ENCODE results near the gene OVAAL. TPM values are rescaled to one million over a fixed set of nuclear protein-coding genes. Genes with fewer than 3 reads are reported as not detected.

The OVAAL gene
- total RNA-seq, 1 donor from 2014 or later = not detected

- TF ChIP-seq CTCF (conservative IDR thresholded peaks at IDR 0.05; ENCODE audit: low read depth, low read length) = no peak
- no peak for DNase-seq (ENCODE audit: low read depth)
- no peak overlapping the region for H3K4me3 ChIP-seq (ENCODE audit: low read depth, low read length)
These were observed 53.9 kb downstream of the OVAAL start for GRCh38 chr1:180612632-180613031.

GRCh38 chr1:180614730-180615129 lies 56.0 kb downstream of the OVAAL start:
- DNase-seq (ENCODE audit: low read depth) = no peak
- no peak for TF ChIP-seq CTCF (conservative IDR thresholded peaks at IDR 0.05; ENCODE audit: low read depth, low read length)
- H3K4me3 ChIP-seq (ENCODE audit: low read depth, low read length) = no peak overlapping the region

- no peak for DNase-seq (ENCODE audit: low read depth)
- H3K4me3 ChIP-seq (ENCODE audit: low read depth, low read length) = no peak overlapping the region
These were observed 56.9 kb downstream of the OVAAL start for GRCh38 chr1:180615493-180616290.

More at GRCh38 chr1:180615493-180616290, 56.9 kb downstream of the OVAAL start:
- no peak for TF ChIP-seq CTCF (conservative IDR thresholded peaks at IDR 0.05; ENCODE audit: low read depth, low read length)

Other genes starting within 250 kb of the OVAAL start
- 64.5 and 66.1 TPM in 2 replicates for gene ACBD6, start 56.4 kb upstream of the OVAAL start, total RNA-seq
- gene XPR1, start 73.1 kb downstream of the OVAAL start, total RNA-seq = 16.5 and 18.6 TPM in 2 replicates